Liver (tissue), 9 donors: ENCODE measurements around the gene C16orf92. TPM values are rescaled to one million over a fixed set of nuclear protein-coding genes. Genes with fewer than 3 reads are reported as not detected.

Experiments
- DNase-seq: peaks from one replicate; pipeline ENCODE4 v3.0.0-alpha.2; 2017; ENCODE audit warnings: low spot score
- H3K27ac ChIP-seq, 2 donors: one replicate each; pipeline ENCODE4 v1.7.0; 2013; ENCODE audit warnings: inconsistent platforms in 2 of 2, low read length in 2 of 2, control low read depth in 1 of 2, low read depth in 1 of 2, mild to moderate bottlenecking in 1 of 2
- H3K27me3 ChIP-seq, 4 donors: one replicate each; pipeline versions ENCODE4 v1.6.1 to v1.7.0; 2013; ENCODE audit warnings: low read length in 3 of 4, inconsistent platforms in 1 of 4, mild to moderate bottlenecking in 1 of 4, moderate library complexity in 1 of 4; ENCODE audit not compliant: control insufficient read depth in 4 of 4, insufficient read depth in 4 of 4
- H3K36me3 ChIP-seq, 4 donors: one replicate each; pipeline versions ENCODE4 v1.6.1 to v1.7.0; 2013; ENCODE audit warnings: low read length in 3 of 4, mild to moderate bottlenecking in 3 of 4, low read depth in 1 of 4, moderate library complexity in 1 of 4; ENCODE audit not compliant: control insufficient read depth in 4 of 4, insufficient read depth in 3 of 4
- H3K4me1 ChIP-seq, 4 donors: one replicate each; pipeline versions ENCODE4 v1.6.1 to v1.7.0; 2013; ENCODE audit warnings: low read length in 3 of 4, mild to moderate bottlenecking in 3 of 4, moderate library complexity in 1 of 4; ENCODE audit not compliant: control insufficient read depth in 4 of 4, insufficient read depth in 4 of 4
- H3K4me3 ChIP-seq, 3 donors: one replicate each; pipeline versions ENCODE4 v1.6.1 to v1.7.0; 2013; ENCODE audit warnings: low read length in 3 of 3, control low read depth in 1 of 3, low read depth in 1 of 3, mild to moderate bottlenecking in 1 of 3
- H3K9ac ChIP-seq, 2 donors: one replicate each; pipeline ENCODE4 v1.7.0; 2013; ENCODE audit warnings: low read length in 2 of 2, mild to moderate bottlenecking in 2 of 2, moderate library complexity in 2 of 2, control low read depth in 1 of 2, low read depth in 1 of 2
- H3K9me3 ChIP-seq, 4 donors: one replicate each; pipeline versions ENCODE4 v1.6.1 to v1.7.0; 2013; ENCODE audit warnings: low read length in 3 of 4; ENCODE audit not compliant: control insufficient read depth in 4 of 4
- CTCF ChIP-seq: fragments of 150-350 bp; IDR thresholded peaks from 2 replicates; pipeline ENCODE4 v1.5.1; 2017; ENCODE audit warnings: improper control_type of control experiment, low read depth, low read length; ENCODE audit not compliant: missing input control
- EGR1 ChIP-seq, 2 donors: IDR thresholded peaks; 2 replicates each; pipeline ENCODE4 v1.6.1; 2016 to 2018; ENCODE audit warnings: antibody characterized with exemption in 2 of 2, low read depth in 2 of 2
- FOXA1 ChIP-seq: IDR thresholded peaks from 2 replicates; pipeline ENCODE4 v1.6.1; 2016; ENCODE audit warnings: antibody characterized with exemption
- FOXA2 ChIP-seq: IDR thresholded peaks from 2 replicates; pipeline ENCODE4 v1.6.1; 2016; ENCODE audit warnings: antibody characterized with exemption
- GABPA ChIP-seq, 2 donors: IDR thresholded peaks in 1 of 2; conservative IDR thresholded peaks in 1 of 2; 2 replicates each; pipeline ENCODE4 v1.6.1; 2016; ENCODE audit warnings: antibody characterized with exemption in 2 of 2, mild to moderate bottlenecking in 1 of 2, moderate library complexity in 1 of 2
- JUND ChIP-seq, 2 donors: IDR thresholded peaks; 2 replicates each; pipeline ENCODE4 v1.6.1; 2016; ENCODE audit warnings: antibody characterized with exemption in 2 of 2
- MAX ChIP-seq: IDR thresholded peaks from 2 replicates; pipeline ENCODE4 v1.6.1; 2016; ENCODE audit warnings: antibody characterized with exemption
- NR2F2 ChIP-seq: IDR thresholded peaks from 2 replicates; pipeline ENCODE4 v1.6.1; 2016; ENCODE audit warnings: antibody characterized with exemption
- RAD21 ChIP-seq, 2 donors: IDR thresholded peaks; 2 replicates each; pipeline ENCODE4 v1.6.1; 2016; ENCODE audit warnings: antibody characterized with exemption in 2 of 2, mild to moderate bottlenecking in 2 of 2
- REST ChIP-seq: IDR thresholded peaks from 2 replicates; pipeline ENCODE4 v1.6.1; 2016; ENCODE audit warnings: antibody characterized with exemption, mild to moderate bottlenecking
- RXRA ChIP-seq, 2 donors: IDR thresholded peaks; 2 replicates each; pipeline ENCODE4 v1.6.1; 2017 to 2018; ENCODE audit warnings: antibody characterized with exemption in 2 of 2, mild to moderate bottlenecking in 1 of 2
- SP1 ChIP-seq: IDR thresholded peaks from 2 replicates; pipeline ENCODE4 v1.6.1; 2018; ENCODE audit warnings: antibody characterized with exemption, mild to moderate bottlenecking
- TAF1 ChIP-seq: conservative IDR thresholded peaks from 2 replicates; pipeline ENCODE4 v1.6.1; 2016; ENCODE audit warnings: antibody characterized with exemption, mild to moderate bottlenecking
- YY1 ChIP-seq: IDR thresholded peaks from 2 replicates; pipeline ENCODE4 v1.6.1; 2016; ENCODE audit warnings: antibody characterized with exemption, mild to moderate bottlenecking
- ZBTB33 ChIP-seq: IDR thresholded peaks from 2 replicates; pipeline ENCODE4 v1.6.1; 2016; ENCODE audit warnings: antibody characterized with exemption
- WGBS: extraction: QIAGEN DNeasy Blood & Tissue Kit; methylation state at CpG from one replicate; pipeline ENCODE4 v1.1.7; 2013; 5-methylcytosine and 5-hydroxymethylcytosine counted together
- polyA plus RNA-seq, 2 donors: library from polyadenylated mRNA; stranded (reverse) in 1 of 2; unstranded in 1 of 2; fragments of 200-250 nt in 1 of 2; fragments of >200 nt in 1 of 2; fragmentation: Nextera tagmentation in 1 of 2; extraction: Ambion mirVana in 1 of 2; gene quantifications; one replicate each; pipeline versions ENCODE4 v1.2.1 to v1.2.3, GENCODE V29; 2013 to 2015
- total RNA-seq, 2 donors: library from RNA; depleted of rRNA; stranded (reverse); fragments of >200 nt; gene quantifications; one replicate each; pipeline ENCODE4 v1.2.3, GENCODE V29; 2014
- donor health status: healthy.
- donor health status: healthy.
- donor health status: healthy.
- donor health status: healthy.
- donor health status: healthy.

The C16orf92 gene
- total and polyA plus RNA-seq, 4 donors: not detected

- no peak for TF ChIP-seq CTCF
- no peak for TF ChIP-seq RAD21 (IDR thresholded peaks at IDR 0.05)
- no peak for TF ChIP-seq YY1
- no peak for TF ChIP-seq NR2F2
- no peak for TF ChIP-seq SP1
- no peak for TF ChIP-seq GABPA (IDR thresholded peaks at IDR 0.05 in 1 of 2, conservative IDR thresholded peaks at IDR 0.05 in 1 of 2)
These were observed 33.0 kb upstream of the C16orf92 start (continued) for GRCh38 chr16:29990034-29990433.

GRCh38 chr16:29990883-29991570 lies 32.0 kb upstream of the C16orf92 start:
- Histone ChIP-seq H3K27ac (no peak overlapping the region), H3K27me3 (no peaks in the 10 kb centered on the region), H3K9me3 (no peaks in the 10 kb centered on the region), H3K36me3 (peaks cover 15 to 64% (median 29%) of the 10 kb centered on the region in 4 donors), H3K4me3 (no peak overlapping the region), H3K9ac (no peak overlapping the region), H3K4me1 (peaks cover 2 to 17% (median 11%) of the 10 kb centered on the region in 4 donors)
- TF ChIP-seq REST (no peak), FOXA2 (no peak)
- 96% methylated on average over 35 of the region's 35 CpGs for WGBS
- no peak for DNase-seq

GRCh38 chr16:29991571-29991904 lies 31.5 kb upstream of the C16orf92 start:
- Histone ChIP-seq H3K4me3 (no peak overlapping the region), H3K9ac (no peak overlapping the region), H3K4me1 (peaks cover 2 to 20% (median 12%) of the 10 kb centered on the region in 4 donors), H3K27me3 (no peaks in the 10 kb centered on the region), H3K27ac (no peak overlapping the region), H3K9me3 (no peaks in the 10 kb centered on the region), H3K36me3 (peaks cover 11 to 59% (median 23%) of the 10 kb centered on the region in 4 donors)
- no peak for DNase-seq
- 89% methylated on average over 5 of the region's 5 CpGs for WGBS
- no peak for TF ChIP-seq RXRA (IDR thresholded peaks at IDR 0.05)
- TF ChIP-seq FOXA1: no peak
- TF ChIP-seq ZBTB33: no peak
- no peak for TF ChIP-seq CTCF
- no peak for TF ChIP-seq MAX
- TF ChIP-seq RAD21 (IDR thresholded peaks at IDR 0.05): no peak
- no peak for TF ChIP-seq FOXA2
- no peak for TF ChIP-seq JUND (IDR thresholded peaks at IDR 0.05)
- TF ChIP-seq EGR1 (IDR thresholded peaks at IDR 0.05; ENCODE audit: low read depth in 2 of 2): no peak
- TF ChIP-seq REST: no peak
- no peak for TF ChIP-seq SP1
- no peak for TF ChIP-seq TAF1
